ENCODE results near the gene ARID1A. TPM values are rescaled to one million over a fixed set of nuclear protein-coding genes. Genes with fewer than 3 reads are reported as not detected.
A peak's percentile ranks its signal among the peaks of the same experiment; 100 is the strongest.

Gene ARID1A
- total RNA-seq, 1 donor from 2014 or later = 187 TPM

- no peak overlapping the region for H3K4me3 Mint-ChIP-seq (ENCODE audit: unreplicated experiment)
- DNase-seq = no peak
- H3K27me3 Mint-ChIP-seq (ENCODE audit: unreplicated experiment) = peaks cover 4% of the 10 kb centered on the region
- peaks cover 3% of the 10 kb centered on the region for H3K9me3 Mint-ChIP-seq (ENCODE audit: unreplicated experiment)
- no peak for TF ChIP-seq CTCF (IDR thresholded peaks at IDR 0.05; ENCODE audit: partially characterized antibody, unreplicated experiment)
- H3K36me3 Mint-ChIP-seq (ENCODE audit: unreplicated experiment) = no peaks in the 10 kb centered on the region
- peaks cover 11% of the 10 kb centered on the region for H3K4me1 Mint-ChIP-seq (ENCODE audit: low read depth, unreplicated experiment)
- no peak overlapping the region for H3K27ac Mint-ChIP-seq (ENCODE audit: unreplicated experiment)
These were observed 37.6 kb downstream of the ARID1A start for GRCh38 chr1:26733392-26733791.

GRCh38 chr1:26733982-26734381 is 38.2 kb downstream of the ARID1A start:
- DNase-seq = no peak
- peaks cover 3% of the 10 kb centered on the region for H3K9me3 Mint-ChIP-seq (ENCODE audit: unreplicated experiment)
- no peaks in the 10 kb centered on the region for H3K36me3 Mint-ChIP-seq (ENCODE audit: unreplicated experiment)
- H3K27me3 Mint-ChIP-seq (ENCODE audit: unreplicated experiment) = peaks cover 4% of the 10 kb centered on the region
- H3K4me1 Mint-ChIP-seq (ENCODE audit: low read depth, unreplicated experiment) = peaks cover 6% of the 10 kb centered on the region
- H3K27ac Mint-ChIP-seq (ENCODE audit: unreplicated experiment) = no peak overlapping the region
- TF ChIP-seq CTCF (IDR thresholded peaks at IDR 0.05; ENCODE audit: partially characterized antibody, unreplicated experiment) = no peak
- H3K4me3 Mint-ChIP-seq (ENCODE audit: unreplicated experiment) = no peak overlapping the region

GRCh38 chr1:26734501-26735058 is 38.8 kb downstream of the ARID1A start:
- Mint-ChIP-seq H3K4me3 (ENCODE audit: unreplicated experiment) (no peak overlapping the region), H3K27me3 (ENCODE audit: unreplicated experiment) (peaks cover 4% of the 10 kb centered on the region), H3K9me3 (ENCODE audit: unreplicated experiment) (peaks cover 6% of the 10 kb centered on the region), H3K4me1 (ENCODE audit: low read depth, unreplicated experiment) (peaks cover 6% of the 10 kb centered on the region), H3K36me3 (ENCODE audit: unreplicated experiment) (no peaks in the 10 kb centered on the region), H3K27ac (ENCODE audit: unreplicated experiment) (no peak overlapping the region)
- TF ChIP-seq CTCF (IDR thresholded peaks at IDR 0.05; ENCODE audit: partially characterized antibody, unreplicated experiment) = no peak
- DNase-seq = no peak

- TF ChIP-seq CTCF (IDR thresholded peaks at IDR 0.05; ENCODE audit: partially characterized antibody, unreplicated experiment) = no peak
- H3K9me3 Mint-ChIP-seq (ENCODE audit: unreplicated experiment) = peaks cover 10% of the 10 kb centered on the region
- no peak overlapping the region for H3K4me3 Mint-ChIP-seq (ENCODE audit: unreplicated experiment)
- no peaks in the 10 kb centered on the region for H3K27me3 Mint-ChIP-seq (ENCODE audit: unreplicated experiment)
- H3K27ac Mint-ChIP-seq (ENCODE audit: unreplicated experiment) = peak overlapping the region; percentile 33
- H3K4me1 Mint-ChIP-seq (ENCODE audit: low read depth, unreplicated experiment) = peaks cover 17% of the 10 kb centered on the region
- H3K36me3 Mint-ChIP-seq (ENCODE audit: unreplicated experiment) = no peaks in the 10 kb centered on the region
- no peak for DNase-seq
These were observed 43.6 kb downstream of the ARID1A start for GRCh38 chr1:26739329-26739914.

GRCh38 chr1:26740023-26740634 is 44.3 kb downstream of the ARID1A start:
- H3K4me3 Mint-ChIP-seq (ENCODE audit: unreplicated experiment) = no peak overlapping the region
- TF ChIP-seq CTCF (IDR thresholded peaks at IDR 0.05; ENCODE audit: partially characterized antibody, unreplicated experiment) = no peak
- no peak overlapping the region for H3K27ac Mint-ChIP-seq (ENCODE audit: unreplicated experiment)
- peaks cover 17% of the 10 kb centered on the region for H3K4me1 Mint-ChIP-seq (ENCODE audit: low read depth, unreplicated experiment)
- no peaks in the 10 kb centered on the region for H3K36me3 Mint-ChIP-seq (ENCODE audit: unreplicated experiment)
- no peak for DNase-seq
- peaks cover 10% of the 10 kb centered on the region for H3K9me3 Mint-ChIP-seq (ENCODE audit: unreplicated experiment)
- no peaks in the 10 kb centered on the region for H3K27me3 Mint-ChIP-seq (ENCODE audit: unreplicated experiment)
